GM21423 (cell line): ENCODE measurements around the gene GJB1.

Source experiments
- ATAC-seq: cut with Tn5 transposase; IDR thresholded peaks from one replicate; pipeline ENCODE4 v1.9.1; 2021; ENCODE audit warnings: mild to moderate bottlenecking, moderate library complexity; ENCODE audit not compliant: unreplicated experiment

Gene GJB1

DNA sequence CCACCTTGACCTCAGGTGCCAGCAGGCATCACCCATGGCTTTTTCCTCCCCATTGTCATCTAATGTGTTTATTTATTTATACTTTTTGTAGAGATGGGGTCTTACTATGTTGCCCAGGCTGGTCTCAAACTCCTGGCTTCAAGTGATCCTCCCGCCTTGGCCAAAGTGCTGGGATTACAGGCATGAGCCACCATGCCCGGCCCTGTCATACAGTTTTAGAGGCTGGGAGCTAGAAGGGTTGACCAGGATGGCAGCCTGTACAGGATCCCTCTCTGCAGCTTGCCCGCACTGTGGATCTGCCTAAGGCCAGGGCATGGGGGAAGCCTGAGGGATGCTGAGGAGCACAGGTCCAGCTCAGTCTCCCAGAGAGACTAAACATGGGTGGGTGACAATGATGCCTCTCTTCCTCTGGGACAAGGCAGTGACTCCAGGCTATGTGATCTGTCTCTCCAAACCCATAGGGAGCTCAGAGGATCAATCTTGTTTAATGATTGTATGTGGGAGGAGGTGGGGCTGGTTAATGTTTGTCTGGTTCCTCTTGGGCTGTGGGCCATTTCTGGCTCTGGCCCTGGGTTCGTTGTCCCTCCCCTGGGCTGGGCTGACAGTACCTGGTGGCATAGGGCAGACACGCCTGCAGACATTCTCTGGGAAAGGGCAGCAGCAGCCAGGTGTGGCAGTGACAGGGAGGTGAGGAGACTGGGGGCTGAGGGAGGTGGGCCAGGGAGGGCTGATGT lies 8.3 kb upstream of the GJB1 start:
- no peak for ATAC-seq

- ATAC-seq = no peak
Observed at GRCh38 chrX:71215338-71215912, 7.6 kb upstream of the GJB1 start.

DNA sequence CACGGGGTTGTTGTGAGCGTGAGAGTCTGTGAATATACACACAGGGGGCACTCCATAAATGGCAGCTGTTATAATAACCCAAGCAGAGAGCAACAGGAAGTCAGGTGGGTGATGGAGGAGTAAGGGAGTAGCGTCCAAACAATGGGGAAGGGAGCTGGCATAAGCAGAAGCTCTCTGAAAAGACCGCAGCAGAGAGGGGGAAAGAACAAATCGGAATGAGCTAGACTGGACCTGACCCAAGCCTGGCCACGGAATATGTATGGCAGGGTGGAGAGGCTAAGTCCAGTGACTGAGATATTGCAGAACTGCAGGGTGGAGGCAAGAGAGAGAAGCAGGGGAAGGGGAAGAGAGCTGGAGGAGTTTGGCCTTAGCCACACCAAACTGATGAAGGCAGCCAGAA lies 6.5 kb upstream of the GJB1 start:
- ATAC-seq = no peak

DNA sequence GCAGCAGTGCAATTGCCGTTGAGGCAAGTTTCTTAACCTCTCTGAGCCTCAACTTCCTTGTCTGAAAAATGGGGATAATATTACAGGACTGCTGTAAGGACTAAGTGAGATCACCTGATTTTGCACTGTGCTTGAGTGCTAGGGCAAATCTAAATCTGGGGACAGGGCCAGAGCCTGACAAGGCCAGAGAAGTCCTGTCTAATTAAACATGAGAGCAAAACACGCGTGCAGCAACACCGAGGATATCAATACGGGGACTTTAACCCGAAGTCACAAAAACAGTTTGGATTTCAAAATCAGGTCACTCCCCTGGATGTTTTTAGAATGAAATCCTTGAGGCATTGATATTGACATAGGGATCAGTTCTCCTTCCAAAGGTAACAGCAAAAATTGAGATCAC lies 5.7 kb upstream of the GJB1 start:
- no peak for ATAC-seq

- ATAC-seq = no peak
Observed at GRCh38 chrX:71221145-71221544, 1.9 kb upstream of the GJB1 start.

DNA sequence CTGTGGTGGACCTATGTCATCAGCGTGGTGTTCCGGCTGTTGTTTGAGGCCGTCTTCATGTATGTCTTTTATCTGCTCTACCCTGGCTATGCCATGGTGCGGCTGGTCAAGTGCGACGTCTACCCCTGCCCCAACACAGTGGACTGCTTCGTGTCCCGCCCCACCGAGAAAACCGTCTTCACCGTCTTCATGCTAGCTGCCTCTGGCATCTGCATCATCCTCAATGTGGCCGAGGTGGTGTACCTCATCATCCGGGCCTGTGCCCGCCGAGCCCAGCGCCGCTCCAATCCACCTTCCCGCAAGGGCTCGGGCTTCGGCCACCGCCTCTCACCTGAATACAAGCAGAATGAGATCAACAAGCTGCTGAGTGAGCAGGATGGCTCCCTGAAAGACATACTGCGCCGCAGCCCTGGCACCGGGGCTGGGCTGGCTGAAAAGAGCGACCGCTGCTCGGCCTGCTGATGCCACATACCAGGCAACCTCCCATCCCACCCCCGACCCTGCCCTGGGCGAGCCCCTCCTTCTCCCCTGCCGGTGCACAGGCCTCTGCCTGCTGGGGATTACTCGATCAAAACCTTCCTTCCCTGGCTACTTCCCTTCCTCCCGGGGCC lies 1.2 kb downstream of the GJB1 start:
- no peak for ATAC-seq

DNA sequence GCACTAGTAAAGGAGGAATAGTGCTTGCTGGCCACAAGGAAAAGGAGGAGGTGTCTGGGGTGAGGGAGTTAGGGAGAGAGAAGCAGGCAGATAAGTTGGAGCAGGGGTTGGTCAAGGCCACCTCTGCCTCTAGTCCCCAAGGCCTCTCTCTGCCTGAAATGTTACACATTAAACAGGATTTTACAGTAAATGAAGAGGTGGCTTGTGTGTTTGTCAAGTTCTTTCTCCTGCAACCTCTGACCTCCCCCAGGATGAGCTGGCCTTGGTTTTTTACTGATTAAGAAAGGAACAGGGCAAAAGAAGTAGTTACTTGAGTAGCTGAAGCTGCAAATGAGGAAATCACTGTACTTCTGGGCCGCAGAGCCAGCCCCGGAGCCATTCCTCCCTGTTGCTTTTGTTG lies 2.0 kb downstream of the GJB1 start:
- ATAC-seq = no peak

DNA sequence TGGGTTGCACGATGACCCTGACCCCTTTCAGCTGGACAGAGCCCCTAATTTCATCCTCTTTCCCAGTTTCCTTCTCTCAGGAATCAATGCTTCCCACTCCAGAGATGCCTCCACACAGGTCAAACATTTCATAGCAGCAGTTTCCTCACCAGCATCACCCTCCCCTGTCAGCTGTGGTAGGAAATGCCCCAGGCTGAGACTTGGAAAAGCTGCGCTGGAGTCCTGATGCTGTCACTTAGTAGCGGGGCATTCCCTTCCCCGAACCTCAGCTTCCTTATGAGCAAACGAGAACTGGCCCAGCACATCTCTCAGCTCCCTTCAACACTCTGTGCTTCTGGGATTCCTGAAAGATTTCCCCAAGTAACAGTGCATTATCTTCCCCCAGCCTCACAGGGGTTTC lies 2.7 kb downstream of the GJB1 start:
- no peak for ATAC-seq

DNA sequence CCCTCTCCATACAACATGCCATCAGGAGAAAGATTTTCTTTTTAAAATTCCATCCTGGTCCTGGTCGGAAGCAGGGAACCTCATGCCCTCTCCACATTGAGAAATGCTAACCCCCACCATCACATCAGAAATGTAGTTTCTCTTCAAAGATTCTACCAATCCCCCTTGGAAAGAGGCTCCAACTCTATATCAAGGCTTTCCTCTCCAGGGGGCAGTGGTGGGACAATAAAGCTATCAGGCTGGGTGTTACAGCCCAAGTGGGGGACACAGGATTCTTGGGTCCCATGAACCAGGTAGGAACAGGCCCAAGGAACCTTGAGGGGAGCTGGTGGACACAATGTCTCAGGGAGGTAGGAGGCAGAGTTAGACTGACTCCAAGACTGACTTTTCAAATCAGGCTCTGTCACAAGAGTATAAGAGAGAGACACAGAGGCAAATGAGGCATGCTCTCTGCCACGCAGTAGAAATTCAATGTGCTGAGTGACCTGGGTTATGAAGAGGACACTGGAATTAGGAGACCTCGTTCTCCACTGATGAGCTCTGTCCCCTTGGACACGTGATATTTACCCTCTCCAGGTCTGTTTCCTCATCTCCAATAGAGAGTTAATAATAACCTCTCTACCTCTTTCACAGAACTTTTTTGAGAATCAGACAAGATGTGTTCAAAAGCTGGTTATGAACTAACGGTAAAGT lies 4.5 kb downstream of the GJB1 start:
- ATAC-seq = no peak

GRCh38 chrX:71228063-71228642 lies 5.1 kb downstream of the GJB1 start:
- ATAC-seq = no peak

DNA sequence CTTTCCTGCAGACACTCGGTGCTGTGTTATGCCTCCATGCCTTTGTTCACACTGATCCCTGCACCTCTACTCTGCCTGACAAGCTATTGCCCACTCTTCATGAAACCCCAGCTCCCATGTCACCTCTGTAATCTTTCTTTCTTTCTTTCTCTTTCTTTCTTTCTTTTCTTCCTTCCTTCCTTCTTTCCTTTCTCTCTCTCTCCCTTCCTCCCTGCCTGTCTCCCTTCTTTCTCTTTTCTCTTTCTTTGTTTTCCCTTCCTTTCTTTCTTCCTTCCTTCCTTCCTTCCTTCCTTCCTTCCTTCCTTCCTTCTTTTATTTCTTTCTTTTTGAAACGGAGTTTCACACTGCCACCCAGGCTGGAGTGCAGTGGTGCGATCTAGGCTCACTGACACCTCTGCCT lies 12.5 kb downstream of the GJB1 start:
- no peak for ATAC-seq

DNA sequence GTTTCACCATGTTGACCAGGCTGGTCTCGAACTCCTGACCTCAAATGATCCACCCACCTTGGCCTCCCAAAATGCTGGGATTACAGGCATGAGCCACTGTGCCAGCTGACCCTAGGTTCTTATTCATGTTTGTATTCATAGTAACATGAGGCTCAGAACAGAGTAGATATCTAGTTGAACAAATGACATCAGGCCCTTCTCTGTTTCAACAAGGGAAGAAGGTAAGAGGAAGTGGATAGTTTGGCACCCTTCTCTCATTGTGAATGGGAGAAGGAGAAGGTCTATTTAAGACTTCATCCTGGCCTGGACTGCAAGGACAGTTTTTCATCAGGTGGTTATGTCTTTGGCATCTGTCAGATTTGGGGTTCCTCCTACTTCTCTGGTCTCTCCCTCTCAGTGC lies 13.8 kb downstream of the GJB1 start:
- ATAC-seq = no peak

GRCh38 chrX:71239781-71240180 lies 16.8 kb downstream of the GJB1 start:
- no peak for ATAC-seq

DNA sequence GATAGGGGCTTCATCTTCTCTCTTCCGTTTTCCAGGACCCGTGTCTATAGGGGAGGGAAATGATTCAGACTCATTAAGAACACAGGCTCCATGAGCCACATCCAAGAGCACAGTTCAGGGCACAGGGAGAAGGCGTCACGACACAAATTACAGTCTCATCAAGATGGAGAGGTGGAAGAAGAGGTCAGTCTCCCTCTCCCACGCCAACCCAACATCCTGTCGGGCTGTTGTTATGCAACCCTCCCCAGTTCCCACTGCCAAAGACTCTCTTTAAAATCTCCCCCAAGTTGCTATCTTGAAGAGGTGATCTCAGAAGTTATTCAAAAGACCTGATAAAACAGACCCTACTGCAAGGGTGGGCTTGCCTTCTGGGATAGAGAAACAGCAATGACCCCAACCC lies 18.3 kb downstream of the GJB1 start:
- no peak for ATAC-seq

- ATAC-seq = no peak
Observed at GRCh38 chrX:71244359-71245128, 21.5 kb downstream of the GJB1 start.

DNA sequence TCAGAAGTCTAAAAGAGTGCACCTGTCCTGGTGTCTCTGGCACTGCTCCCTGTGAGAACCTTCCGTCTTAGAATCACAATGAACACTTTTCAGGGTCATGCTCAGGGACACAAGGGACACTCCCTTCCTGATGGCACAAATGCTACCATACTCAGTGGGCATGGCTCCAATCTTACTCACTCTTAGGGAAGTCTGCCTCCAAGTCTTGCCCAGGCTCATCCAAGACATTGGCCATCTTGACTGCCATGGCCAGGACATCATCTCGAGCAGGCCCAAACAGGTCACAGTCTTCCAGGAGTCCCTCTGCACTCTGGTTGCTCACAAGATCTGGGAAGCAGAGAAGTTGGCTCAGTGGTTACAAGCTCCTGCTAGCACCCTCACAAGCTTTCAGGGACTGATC lies 22.1 kb downstream of the GJB1 start:
- ATAC-seq = no peak

- no peak for ATAC-seq
Observed at GRCh38 chrX:71250841-71251240, 27.8 kb downstream of the GJB1 start.

DNA sequence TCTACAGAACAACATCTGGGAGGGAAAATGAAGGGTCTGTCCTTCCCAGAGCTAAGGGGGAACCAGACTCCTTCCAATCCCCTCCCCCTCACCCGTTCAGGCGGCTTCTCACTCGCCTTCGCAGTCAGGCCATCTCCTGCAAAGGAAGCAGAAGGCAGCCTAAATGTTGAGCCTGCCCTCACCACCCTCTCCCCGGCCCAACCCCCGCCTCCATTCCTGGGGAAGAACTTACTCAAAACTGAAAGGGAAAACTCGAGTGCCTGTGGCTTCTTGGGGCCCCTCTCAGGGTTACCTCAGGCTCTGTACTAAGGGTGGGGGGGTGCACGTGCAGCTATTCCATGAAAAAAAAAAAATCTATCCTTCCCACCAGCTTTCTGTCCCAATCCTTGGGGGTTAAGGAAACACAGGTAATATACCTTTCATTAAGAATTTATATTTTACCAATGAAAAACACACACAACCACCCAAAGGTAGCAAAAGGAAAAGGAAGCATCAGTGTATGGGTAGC lies 28.5 kb downstream of the GJB1 start:
- ATAC-seq = no peak

DNA sequence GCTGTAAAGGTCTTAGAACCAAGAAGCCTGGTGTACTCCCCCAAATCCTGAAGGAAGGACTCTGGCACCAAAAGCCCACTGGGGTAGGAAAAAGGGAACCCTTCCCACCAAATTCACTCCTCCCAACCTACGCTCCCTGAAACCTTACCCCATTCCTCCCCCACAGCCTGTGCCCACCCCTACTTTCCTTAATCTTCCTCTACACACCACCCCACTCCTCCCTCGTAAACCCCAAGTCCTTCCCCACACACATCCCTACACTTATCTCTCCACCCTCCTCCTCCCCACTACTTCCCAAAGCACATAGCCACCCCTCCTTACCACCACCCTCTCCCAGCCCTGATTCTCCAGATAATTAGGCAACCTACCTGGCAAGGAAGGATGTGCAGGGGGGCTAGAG lies 29.2 kb downstream of the GJB1 start:
- ATAC-seq = no peak

- ATAC-seq = no peak
Observed at GRCh38 chrX:71253253-71254091, 30.4 kb downstream of the GJB1 start.
